ENCODE results near the gene GDF2.

Gene GDF2

GRCh38 chr10:47360419-47361040 is 38.3 kb downstream of the GDF2 start:
- Histone ChIP-seq H3K4me3 (ENCODE audit: low read depth, low read length) (no peak overlapping the region), H2BK120ac (ENCODE audit: insufficient read depth, low read length, poor library complexity) (no peak overlapping the region), H4K8ac (ENCODE audit: low read depth, low read length) (no peak overlapping the region), H3K27ac (ENCODE audit: low read depth, low read length) (no peak overlapping the region), H3K79me1 (ENCODE audit: low read length) (no peaks in the 10 kb centered on the region), H3K9me3 (ENCODE audit: insufficient read depth, low read depth, low read length) (no peaks in the 10 kb centered on the region), H2AFZ (ENCODE audit: insufficient read depth, low read length, poor library complexity) (no peak overlapping the region), H3K36me3 (ENCODE audit: control insufficient read depth in 1 of 2, insufficient read depth in 2 of 2, low read length in 2 of 2) (no peaks in the 10 kb centered on the region), H2BK12ac (ENCODE audit: low read length) (no peak overlapping the region), H3K4me1 (ENCODE audit: control insufficient read depth in 1 of 2, insufficient read depth in 2 of 2, low read length in 2 of 2) (peaks cover 0 to 3% of the 10 kb centered on the region in 2 experiments), H3K4me2 (ENCODE audit: low read length) (no peak overlapping the region), H2BK5ac (ENCODE audit: low read depth, low read length, poor library complexity) (no peak overlapping the region), H3K27me3 (ENCODE audit: insufficient read depth, low read length) (no peaks in the 10 kb centered on the region), H3K23ac (ENCODE audit: low read length) (no peak overlapping the region), H4K12ac (ENCODE audit: low read depth, low read length) (peak overlapping the region; percentile 9), H3K14ac (ENCODE audit: low read length) (no peak overlapping the region), H3K79me2 (ENCODE audit: control insufficient read depth, insufficient read depth, low read length, poor library complexity) (peaks cover 1% of the 10 kb centered on the region), H3K18ac (ENCODE audit: low read length) (no peak overlapping the region), H4K91ac (ENCODE audit: low read depth, low read length) (no peak overlapping the region), H3K9ac (ENCODE audit: low read length) (no peak overlapping the region), H2AK5ac (ENCODE audit: low read length) (no peak overlapping the region), H3K4ac (ENCODE audit: low read depth, low read length) (no peak overlapping the region)
- no CpG with 5 or more reads among the region's 14 CpGs for WGBS (ENCODE audit: extremely low coverage, insufficient coverage, insufficient read length)
- DNase-seq = peak in 1 of 2 donors; percentile 5

DNA sequence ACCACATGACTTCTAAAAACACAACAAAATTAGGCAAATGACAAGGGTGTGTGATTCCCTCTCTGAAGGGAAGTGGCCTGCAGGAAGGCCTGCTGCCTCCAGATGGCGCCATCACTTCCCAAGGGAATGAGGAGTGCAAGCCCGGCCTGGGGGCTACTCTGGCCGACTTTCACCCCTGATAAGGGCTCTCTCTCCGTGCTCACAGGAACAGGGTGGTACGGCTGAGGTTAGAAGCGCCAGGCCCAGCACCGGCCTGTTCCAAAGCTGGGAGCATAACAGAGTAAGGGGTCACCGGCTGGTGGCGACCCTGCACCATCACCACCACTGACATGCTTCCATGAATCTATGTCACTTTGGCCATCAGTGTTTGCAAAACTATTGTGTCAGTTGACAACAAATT is 39.0 kb downstream of the GDF2 start:
- no CpG with 5 or more reads among the region's 9 CpGs for WGBS (ENCODE audit: extremely low coverage, insufficient coverage, insufficient read length)
- H4K91ac ChIP-seq (ENCODE audit: low read depth, low read length) = no peak overlapping the region

DNA sequence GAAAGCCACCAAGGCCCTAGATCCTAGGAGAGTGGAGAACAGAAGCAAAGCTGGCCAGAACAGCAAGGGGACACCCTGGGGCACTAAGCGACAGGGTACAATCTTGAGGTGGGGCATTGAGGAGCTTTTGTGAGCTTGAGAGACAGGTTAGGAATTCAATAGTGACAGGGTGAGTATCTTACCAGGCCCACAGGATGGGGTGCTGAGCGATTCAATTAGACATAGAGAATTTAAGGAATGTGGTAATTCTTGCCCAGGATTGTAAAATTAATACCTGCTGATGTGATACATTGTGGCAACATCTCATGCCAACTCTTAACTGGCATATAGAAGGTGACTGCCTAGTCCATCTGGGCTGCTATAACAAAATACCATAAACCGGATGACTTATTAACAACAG is 39.9 kb downstream of the GDF2 start:
- Histone ChIP-seq H3K79me1 (ENCODE audit: low read length) (no peaks in the 10 kb centered on the region), H3K4ac (ENCODE audit: low read depth, low read length) (no peak overlapping the region), H2BK12ac (ENCODE audit: low read length) (peak overlapping the region; percentile 51), H3K14ac (ENCODE audit: low read length) (no peak overlapping the region), H3K36me3 (ENCODE audit: control insufficient read depth in 1 of 2, insufficient read depth in 2 of 2, low read length in 2 of 2) (no peaks in the 10 kb centered on the region), H2AK5ac (ENCODE audit: low read length) (no peak overlapping the region), H3K4me1 (ENCODE audit: control insufficient read depth in 1 of 2, insufficient read depth in 2 of 2, low read length in 2 of 2) (peaks cover 0 to 3% of the 10 kb centered on the region in 2 experiments), H3K18ac (ENCODE audit: low read length) (no peak overlapping the region), H4K91ac (ENCODE audit: low read depth, low read length) (no peak overlapping the region), H4K8ac (ENCODE audit: low read depth, low read length) (no peak overlapping the region), H2BK5ac (ENCODE audit: low read depth, low read length, poor library complexity) (no peak overlapping the region), H3K9ac (ENCODE audit: low read length) (no peak overlapping the region), H3K27ac (ENCODE audit: low read depth, low read length) (no peak overlapping the region), H2AFZ (ENCODE audit: insufficient read depth, low read length, poor library complexity) (no peak overlapping the region), H3K79me2 (ENCODE audit: control insufficient read depth, insufficient read depth, low read length, poor library complexity) (peaks cover 1% of the 10 kb centered on the region), H4K12ac (ENCODE audit: low read depth, low read length) (no peak overlapping the region), H2BK120ac (ENCODE audit: insufficient read depth, low read length, poor library complexity) (no peak overlapping the region), H3K4me3 (ENCODE audit: low read depth, low read length) (no peak overlapping the region), H3K27me3 (ENCODE audit: insufficient read depth, low read length) (no peaks in the 10 kb centered on the region), H3K23ac (ENCODE audit: low read length) (no peak overlapping the region), H3K9me3 (ENCODE audit: insufficient read depth, low read depth, low read length) (no peaks in the 10 kb centered on the region), H3K4me2 (ENCODE audit: low read length) (no peak overlapping the region)
- no CpG with 5 or more reads among the region's 3 CpGs for WGBS (ENCODE audit: extremely low coverage, insufficient coverage, insufficient read length)
- no peak for DNase-seq

More for the DNA sequence above, 39.0 kb downstream of the GDF2 start:
- Histone ChIP-seq H2BK12ac (ENCODE audit: low read length) (no peak overlapping the region), H3K9me3 (ENCODE audit: insufficient read depth, low read depth, low read length) (no peaks in the 10 kb centered on the region), H2AK5ac (ENCODE audit: low read length) (no peak overlapping the region), H3K4me1 (ENCODE audit: control insufficient read depth in 1 of 2, insufficient read depth in 2 of 2, low read length in 2 of 2) (peaks cover 0 to 3% of the 10 kb centered on the region in 2 experiments), H2BK5ac (ENCODE audit: low read depth, low read length, poor library complexity) (no peak overlapping the region), H2AFZ (ENCODE audit: insufficient read depth, low read length, poor library complexity) (no peak overlapping the region), H3K4ac (ENCODE audit: low read depth, low read length) (no peak overlapping the region), H3K18ac (ENCODE audit: low read length) (no peak overlapping the region), H3K14ac (ENCODE audit: low read length) (no peak overlapping the region), H3K4me3 (ENCODE audit: low read depth, low read length) (no peak overlapping the region), H3K23ac (ENCODE audit: low read length) (no peak overlapping the region), H3K36me3 (ENCODE audit: control insufficient read depth in 1 of 2, insufficient read depth in 2 of 2, low read length in 2 of 2) (no peaks in the 10 kb centered on the region), H3K79me1 (ENCODE audit: low read length) (no peaks in the 10 kb centered on the region), H3K27me3 (ENCODE audit: insufficient read depth, low read length) (no peaks in the 10 kb centered on the region), H3K27ac (ENCODE audit: low read depth, low read length) (no peak overlapping the region), H2BK120ac (ENCODE audit: insufficient read depth, low read length, poor library complexity) (no peak overlapping the region), H3K4me2 (ENCODE audit: low read length) (no peak overlapping the region), H4K12ac (ENCODE audit: low read depth, low read length) (no peak overlapping the region), H3K79me2 (ENCODE audit: control insufficient read depth, insufficient read depth, low read length, poor library complexity) (peaks cover 1% of the 10 kb centered on the region), H3K9ac (ENCODE audit: low read length) (no peak overlapping the region), H4K8ac (ENCODE audit: low read depth, low read length) (no peak overlapping the region)
- peak in 1 of 2 donors; percentile 72 for DNase-seq

- no peak overlapping the region for H3K18ac ChIP-seq (ENCODE audit: low read length)
- H2AFZ ChIP-seq (ENCODE audit: insufficient read depth, low read length, poor library complexity) = no peak overlapping the region
- H4K91ac ChIP-seq (ENCODE audit: low read depth, low read length) = no peak overlapping the region
- peaks cover 1% of the 10 kb centered on the region for H3K79me2 ChIP-seq (ENCODE audit: control insufficient read depth, insufficient read depth, low read length, poor library complexity)
- no peak overlapping the region for H3K4me3 ChIP-seq (ENCODE audit: low read depth, low read length)
- no peak overlapping the region for H3K4me2 ChIP-seq (ENCODE audit: low read length)
- H3K23ac ChIP-seq (ENCODE audit: low read length) = no peak overlapping the region
- no peaks in the 10 kb centered on the region for H3K36me3 ChIP-seq (ENCODE audit: control insufficient read depth in 1 of 2, insufficient read depth in 2 of 2, low read length in 2 of 2)
- no peak overlapping the region for H3K14ac ChIP-seq (ENCODE audit: low read length)
- WGBS (ENCODE audit: extremely low coverage, insufficient coverage, insufficient read length) = no CpG with 5 or more reads among the region's 3 CpGs
- no peak for DNase-seq
- H3K27me3 ChIP-seq (ENCODE audit: insufficient read depth, low read length) = no peaks in the 10 kb centered on the region
- H2BK120ac ChIP-seq (ENCODE audit: insufficient read depth, low read length, poor library complexity) = no peak overlapping the region
- no peaks in the 10 kb centered on the region for H3K9me3 ChIP-seq (ENCODE audit: insufficient read depth, low read depth, low read length)
- no peak overlapping the region for H2BK12ac ChIP-seq (ENCODE audit: low read length)
- H3K27ac ChIP-seq (ENCODE audit: low read depth, low read length) = no peak overlapping the region
- H2BK5ac ChIP-seq (ENCODE audit: low read depth, low read length, poor library complexity) = no peak overlapping the region
- H4K12ac ChIP-seq (ENCODE audit: low read depth, low read length) = no peak overlapping the region
- no peak overlapping the region for H2AK5ac ChIP-seq (ENCODE audit: low read length)
- H3K79me1 ChIP-seq (ENCODE audit: low read length) = no peaks in the 10 kb centered on the region
- H3K4me1 ChIP-seq (ENCODE audit: control insufficient read depth in 1 of 2, insufficient read depth in 2 of 2, low read length in 2 of 2) = peaks cover 0 to 3% of the 10 kb centered on the region in 2 experiments
- H3K4ac ChIP-seq (ENCODE audit: low read depth, low read length) = no peak overlapping the region
- H3K9ac ChIP-seq (ENCODE audit: low read length) = no peak overlapping the region
- no peak overlapping the region for H4K8ac ChIP-seq (ENCODE audit: low read depth, low read length)
These were observed 41.5 kb downstream of the GDF2 start for GRCh38 chr10:47363781-47364180.
